Nephron progenitor cell (in vitro differentiated cells): Measurements from ENCODE around the gene ARHGEF25.

Experiments
- DNase-seq: peaks from one replicate; pipeline ENCODE4 v3.0.0; 2021
- H3K27ac Mint-ChIP-seq: 2 replicates; pipeline ENCODE4 v1.8.0; 2021; ENCODE audit warnings: mild to moderate bottlenecking, moderate library complexity, mixed read lengths
- H3K27me3 Mint-ChIP-seq: 2 replicates; pipeline ENCODE4 v1.8.0; 2021; ENCODE audit warnings: mild to moderate bottlenecking, low read depth, mixed read lengths; ENCODE audit not compliant: poor library complexity
- H3K36me3 Mint-ChIP-seq: 2 replicates; pipeline ENCODE4 v1.8.0; 2021; ENCODE audit warnings: low read depth, mixed read lengths
- H3K4me1 Mint-ChIP-seq: 2 replicates; pipeline ENCODE4 v1.8.0; 2021; ENCODE audit warnings: mixed read lengths
- H3K4me3 Mint-ChIP-seq: 2 replicates; pipeline ENCODE4 v1.8.0; 2021; ENCODE audit warnings: mild to moderate bottlenecking, moderate library complexity, mixed read lengths
- H3K9me3 Mint-ChIP-seq: 2 replicates; pipeline ENCODE4 v1.8.0; 2021; ENCODE audit warnings: mild to moderate bottlenecking, moderate library complexity, mixed read lengths
- TF ChIP-seq, protein P1 (sequence below): fragments of 200-600 bp; sonication (generic); IDR thresholded peaks from 2 replicates; pipeline ENCODE4 v1.5.0; 2021; ENCODE audit warnings: antibody characterized with exemption

ARHGEF25 gene

DNA sequence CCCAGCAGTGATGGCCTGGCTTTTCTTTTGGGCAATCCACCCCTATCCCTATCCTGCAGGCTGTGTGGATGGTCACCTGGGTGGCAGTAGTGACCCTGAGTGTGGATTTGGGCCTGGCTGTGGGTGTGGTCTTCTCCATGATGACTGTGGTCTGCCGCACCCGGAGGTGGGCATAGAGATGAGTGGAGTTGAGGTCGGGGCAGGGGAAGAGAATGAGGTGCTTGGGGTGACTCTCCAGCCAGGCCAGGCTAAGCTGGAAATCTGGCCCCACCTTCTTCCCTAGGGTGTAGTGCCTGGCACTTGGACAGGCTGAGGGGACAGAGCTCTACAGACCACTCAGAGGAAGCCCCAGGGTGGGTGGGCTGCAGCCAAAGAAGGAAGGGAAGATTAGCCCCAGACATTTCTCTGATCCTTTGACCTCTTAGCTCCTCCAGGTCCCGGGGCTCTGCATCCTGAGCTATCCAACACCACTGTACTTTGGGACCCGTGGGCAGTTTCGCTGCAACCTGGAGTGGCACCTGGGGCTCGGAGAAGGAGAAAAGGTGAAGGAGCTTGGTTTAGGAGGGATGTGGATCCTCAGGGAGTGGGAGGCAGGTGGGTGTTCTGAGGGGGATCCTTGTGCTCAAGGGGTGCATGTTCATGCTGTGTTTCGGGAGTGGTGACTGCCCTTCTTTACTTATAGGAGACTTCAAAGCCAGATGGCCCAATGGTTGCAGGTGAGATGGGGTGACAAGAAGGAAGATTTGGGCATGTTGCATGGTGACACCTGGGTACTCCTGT lies 13.4 kb downstream of the ARHGEF25 start:
- TF ChIP-seq, protein P1, sequence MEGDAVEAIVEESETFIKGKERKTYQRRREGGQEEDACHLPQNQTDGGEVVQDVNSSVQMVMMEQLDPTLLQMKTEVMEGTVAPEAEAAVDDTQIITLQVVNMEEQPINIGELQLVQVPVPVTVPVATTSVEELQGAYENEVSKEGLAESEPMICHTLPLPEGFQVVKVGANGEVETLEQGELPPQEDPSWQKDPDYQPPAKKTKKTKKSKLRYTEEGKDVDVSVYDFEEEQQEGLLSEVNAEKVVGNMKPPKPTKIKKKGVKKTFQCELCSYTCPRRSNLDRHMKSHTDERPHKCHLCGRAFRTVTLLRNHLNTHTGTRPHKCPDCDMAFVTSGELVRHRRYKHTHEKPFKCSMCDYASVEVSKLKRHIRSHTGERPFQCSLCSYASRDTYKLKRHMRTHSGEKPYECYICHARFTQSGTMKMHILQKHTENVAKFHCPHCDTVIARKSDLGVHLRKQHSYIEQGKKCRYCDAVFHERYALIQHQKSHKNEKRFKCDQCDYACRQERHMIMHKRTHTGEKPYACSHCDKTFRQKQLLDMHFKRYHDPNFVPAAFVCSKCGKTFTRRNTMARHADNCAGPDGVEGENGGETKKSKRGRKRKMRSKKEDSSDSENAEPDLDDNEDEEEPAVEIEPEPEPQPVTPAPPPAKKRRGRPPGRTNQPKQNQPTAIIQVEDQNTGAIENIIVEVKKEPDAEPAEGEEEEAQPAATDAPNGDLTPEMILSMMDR: no peak
- Mint-ChIP-seq H3K27ac (no peak overlapping the region), H3K4me1 (peaks cover 42% of the 10 kb centered on the region), H3K36me3 (no peaks in the 10 kb centered on the region), H3K9me3 (no peaks in the 10 kb centered on the region), H3K27me3 (peaks cover 100% of the 10 kb centered on the region), H3K4me3 (no peak overlapping the region)
- no peak for DNase-seq

DNA sequence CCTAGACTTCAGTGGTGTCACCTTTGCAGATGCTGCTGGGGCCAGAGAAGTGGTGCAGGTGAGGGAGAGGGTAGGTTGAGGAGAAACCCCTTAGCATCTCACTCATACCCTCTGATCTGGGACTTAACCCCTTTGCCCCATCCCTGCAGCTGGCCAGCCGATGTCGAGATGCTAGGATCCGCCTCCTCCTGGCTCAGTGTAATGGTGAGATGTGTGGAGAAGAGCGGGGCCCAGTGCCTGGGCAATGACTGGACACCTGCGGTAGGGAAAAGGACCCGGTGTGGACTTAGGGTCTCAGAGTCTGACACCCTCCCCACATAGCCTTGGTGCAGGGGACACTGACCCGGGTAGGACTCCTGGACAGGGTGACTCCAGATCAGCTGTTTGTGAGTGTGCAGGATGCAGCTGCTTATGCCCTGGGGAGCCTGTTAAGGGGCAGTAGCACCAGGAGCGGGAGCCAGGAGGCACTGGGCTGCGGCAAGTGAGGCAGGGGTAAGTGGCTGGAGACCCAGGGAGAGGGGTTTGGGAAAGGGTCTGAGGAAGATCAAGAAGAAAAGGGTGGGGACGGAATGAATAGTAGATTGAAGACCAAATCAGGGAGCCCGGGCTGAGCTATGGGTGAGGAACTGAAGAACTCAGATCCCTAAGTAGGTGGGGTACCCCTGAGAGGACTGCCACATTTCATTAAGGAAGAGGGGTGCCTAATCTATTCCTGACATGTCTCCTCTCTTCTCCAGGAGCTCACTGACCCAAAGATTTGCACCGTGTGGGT lies 14.2 kb downstream of the ARHGEF25 start:
- no peak for DNase-seq
- TF ChIP-seq, protein P1: no peak
- Mint-ChIP-seq H3K27me3 (peaks cover 100% of the 10 kb centered on the region), H3K9me3 (no peaks in the 10 kb centered on the region), H3K4me3 (no peak overlapping the region), H3K4me1 (peaks cover 38% of the 10 kb centered on the region), H3K36me3 (no peaks in the 10 kb centered on the region), H3K27ac (no peak overlapping the region)

DNA sequence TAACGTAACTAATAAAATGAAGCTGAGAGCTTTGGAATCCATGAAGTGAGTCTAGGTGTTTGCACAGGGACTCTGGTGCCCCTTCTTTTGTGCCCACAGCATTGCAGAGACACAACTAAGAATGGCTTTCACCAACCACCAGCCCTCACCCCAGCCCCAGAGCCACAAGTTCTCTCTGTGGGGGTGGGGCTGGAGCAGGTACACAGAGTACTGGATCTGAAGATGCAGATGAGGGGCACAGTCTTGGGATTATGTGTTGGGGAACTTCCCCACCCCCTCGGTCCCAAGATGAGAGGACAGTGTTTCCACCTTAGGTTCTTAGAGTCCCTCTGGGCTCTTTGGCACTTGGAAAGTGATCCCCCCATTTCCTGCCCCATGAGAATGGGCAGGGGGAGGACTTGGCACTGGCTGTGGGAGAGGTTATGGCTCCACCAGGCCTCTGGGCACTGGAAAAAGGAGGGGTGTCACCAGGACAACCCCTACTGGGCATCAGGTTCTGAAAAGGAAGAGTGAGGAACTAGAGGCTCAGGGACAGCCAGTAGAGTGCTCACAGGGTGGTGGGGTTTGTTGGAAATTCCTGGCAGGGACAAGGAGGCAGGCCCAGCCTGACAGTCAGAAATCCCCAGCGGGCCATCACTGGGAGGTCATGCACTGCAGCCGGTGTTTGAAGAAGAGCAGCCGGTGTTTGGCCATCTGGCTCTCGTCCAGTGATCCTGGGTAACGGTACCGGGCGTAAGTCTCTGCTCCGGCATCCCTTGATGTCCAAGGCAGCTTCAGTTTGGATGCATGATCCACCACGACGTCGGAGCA lies 15.1 kb downstream of the ARHGEF25 start:
- peak; percentile 21 for DNase-seq
- Mint-ChIP-seq H3K4me1 (peaks cover 30% of the 10 kb centered on the region), H3K9me3 (no peaks in the 10 kb centered on the region), H3K27ac (no peak overlapping the region), H3K4me3 (no peak overlapping the region), H3K36me3 (no peaks in the 10 kb centered on the region), H3K27me3 (peaks cover 100% of the 10 kb centered on the region)
- TF ChIP-seq, protein P1: no peak

DNA sequence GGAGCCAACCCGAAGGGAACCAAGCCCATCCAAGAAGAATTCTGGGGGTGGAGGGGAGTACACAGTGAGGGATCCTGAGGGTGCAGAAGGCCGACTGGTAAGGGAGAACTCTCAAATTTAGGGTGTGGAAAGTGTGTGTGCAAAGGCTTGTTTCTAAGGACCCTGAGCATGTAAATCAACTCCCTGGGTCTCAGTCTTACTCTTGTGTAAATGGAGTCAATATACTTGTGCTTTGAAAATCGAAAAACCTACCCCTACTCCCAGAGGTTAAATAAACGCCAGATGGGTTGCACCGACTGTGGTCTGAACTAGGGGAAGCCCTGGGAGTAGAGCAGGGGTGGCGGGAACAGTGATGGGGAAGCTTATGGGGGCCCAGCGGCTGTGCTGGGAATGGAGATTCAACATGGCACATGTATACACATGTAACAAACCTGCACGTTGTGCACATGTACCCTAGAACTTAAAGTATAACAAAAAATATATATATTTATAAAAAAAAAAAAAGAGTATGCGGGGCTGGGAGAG lies 15.7 kb downstream of the ARHGEF25 start:
- Mint-ChIP-seq H3K9me3 (no peaks in the 10 kb centered on the region), H3K36me3 (no peaks in the 10 kb centered on the region), H3K4me1 (peaks cover 29% of the 10 kb centered on the region), H3K4me3 (no peak overlapping the region), H3K27ac (no peak overlapping the region), H3K27me3 (peaks cover 100% of the 10 kb centered on the region)
- TF ChIP-seq, protein P1: no peak
- no peak for DNase-seq

DNA sequence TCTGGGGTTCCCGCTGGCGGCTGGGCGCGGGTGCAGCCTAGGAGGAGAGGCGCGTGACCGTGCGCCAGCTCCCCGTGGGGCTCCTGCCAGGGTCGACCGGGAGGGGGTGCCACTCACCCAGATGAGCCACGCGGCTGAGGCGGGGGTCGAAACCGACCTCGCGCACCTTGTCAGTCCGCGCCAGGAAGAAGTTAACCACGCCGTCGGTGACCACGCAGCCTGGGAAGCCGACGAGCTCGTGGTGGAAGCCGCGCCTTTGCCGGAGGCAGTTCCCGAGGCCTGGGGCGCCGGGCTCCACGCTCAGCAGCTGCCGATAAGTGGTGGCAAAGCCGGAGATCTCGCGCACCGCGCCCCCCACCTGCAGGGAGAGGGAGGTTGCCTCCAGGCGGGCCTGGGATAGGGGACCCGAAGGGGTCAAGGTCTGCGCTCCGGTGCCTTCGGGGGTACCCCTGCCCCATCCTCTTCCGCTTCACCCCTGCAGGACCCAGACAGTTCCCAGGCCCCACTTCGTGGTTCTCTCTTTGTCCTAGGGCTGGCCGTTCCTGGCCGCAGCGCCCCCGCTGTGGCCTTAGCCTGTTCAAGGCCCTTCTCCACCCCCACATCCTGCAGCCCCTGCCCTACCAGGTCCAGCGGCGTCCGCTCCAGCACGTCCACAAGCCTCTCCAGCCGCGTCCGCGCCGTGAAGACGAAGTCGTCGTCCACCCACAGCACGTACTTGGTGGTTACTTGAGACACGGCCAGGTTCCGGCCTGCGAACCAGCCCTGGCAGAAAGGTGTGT lies 16.5 kb downstream of the ARHGEF25 start:
- H3K27me3 Mint-ChIP-seq: peaks cover 100% of the 10 kb centered on the region
- H3K9me3 Mint-ChIP-seq: no peaks in the 10 kb centered on the region

More for the DNA sequence above, 16.5 kb downstream of the ARHGEF25 start:
- peak overlapping the region; percentile 69 for H3K4me3 Mint-ChIP-seq
- peaks cover 28% of the 10 kb centered on the region for H3K4me1 Mint-ChIP-seq
- no peaks in the 10 kb centered on the region for H3K36me3 Mint-ChIP-seq
- TF ChIP-seq, protein P1: no peak
- DNase-seq: peak; percentile 42
- H3K27ac Mint-ChIP-seq: no peak overlapping the region
